CD4-positive, alpha-beta memory T cell (primary cell): ENCODE results near the gene DLK1. TPM values are rescaled to one million over a fixed set of nuclear protein-coding genes. Genes with fewer than 3 reads are reported as not detected.

Experiments
- CTCF ChIA-PET: fragments of 350-600 bp; sonication (Branson Sonifier 250); formaldehyde crosslinking; loops from one replicate; lab custom pipeline; 2021; ENCODE audit warnings: inconsistent platforms; ENCODE audit not compliant: partially characterized antibody; lab: Charles Lee
- POLR2A ChIA-PET: fragments of 350-600 bp; sonication (Branson Sonifier 250); formaldehyde crosslinking; loops from one replicate; lab custom pipeline; 2021; ENCODE audit not compliant: partially characterized antibody; lab: Charles Lee
- DNase-seq, 5 donors: peaks; one replicate each; pipeline versions ENCODE4 v3.0.0 to v3.0.0-alpha.2; 2020 to 2022; ENCODE audit warnings: mixed read lengths in 1 of 5
- H3K27ac ChIP-seq: one replicate; pipeline ENCODE4 v1.7.0; 2013; ENCODE audit warnings: low read depth, low read length
- H3K27me3 ChIP-seq: 2 replicates; pipeline ENCODE4 v1.7.0; 2013; ENCODE audit warnings: mild to moderate bottlenecking, low read length, moderate library complexity; ENCODE audit not compliant: insufficient read depth
- H3K36me3 ChIP-seq: 2 replicates; pipeline ENCODE4 v1.7.0; 2013; ENCODE audit warnings: mild to moderate bottlenecking, low read length, moderate library complexity; ENCODE audit not compliant: insufficient read depth
- H3K4me1 ChIP-seq: 2 replicates; pipeline ENCODE4 v1.7.0; 2013; ENCODE audit warnings: mild to moderate bottlenecking, low read length, moderate library complexity; ENCODE audit not compliant: insufficient read depth
- H3K4me3 ChIP-seq, 2 donors: one replicate each; pipeline ENCODE4 v1.7.0; 2013; ENCODE audit warnings: low read length in 2 of 2, mild to moderate bottlenecking in 1 of 2
- H3K9me3 ChIP-seq, 2 donors: one replicate each; pipeline ENCODE4 v1.7.0; 2013; ENCODE audit warnings: low read length in 2 of 2, control low read depth in 1 of 2; ENCODE audit not compliant: control insufficient read depth in 1 of 2
- H3K27ac Mint-ChIP-seq, 7 donors: one replicate each; pipeline ENCODE4 v1.8.0; 2020 to 2021; ENCODE audit warnings: mixed read lengths in 7 of 7, mild to moderate bottlenecking in 6 of 7, inconsistent platforms in 3 of 7, moderate library complexity in 3 of 7
- H3K27me3 Mint-ChIP-seq, 2 donors: one replicate each; pipeline ENCODE4 v1.8.0; 2020 to 2021; ENCODE audit warnings: mixed read lengths in 2 of 2
- H3K36me3 Mint-ChIP-seq, 2 donors: one replicate each; pipeline ENCODE4 v1.8.0; 2020 to 2021; ENCODE audit warnings: mixed read lengths in 2 of 2, inconsistent platforms in 1 of 2, mild to moderate bottlenecking in 1 of 2
- H3K4me1 Mint-ChIP-seq, 4 donors: one replicate each; pipeline ENCODE4 v1.8.0; 2020 to 2021; ENCODE audit warnings: mixed read lengths in 4 of 4, mild to moderate bottlenecking in 1 of 4
- H3K4me3 Mint-ChIP-seq, 8 donors: one replicate each; pipeline ENCODE4 v1.8.0; 2020 to 2021; ENCODE audit warnings: mixed read lengths in 8 of 8, mild to moderate bottlenecking in 7 of 8, moderate library complexity in 6 of 8, inconsistent platforms in 3 of 8
- H3K9me3 Mint-ChIP-seq, 8 donors: one replicate each; pipeline ENCODE4 v1.8.0; 2020 to 2021; ENCODE audit warnings: mixed read lengths in 8 of 8, mild to moderate bottlenecking in 5 of 8, inconsistent platforms in 3 of 8, moderate library complexity in 1 of 8
- intact Hi-C: fragments of 100-400 bp; cut with micrococcal nuclease; formaldehyde crosslinking; loops from one replicate; pipeline ENCODE4 v1.15.1; 2023
- polyA plus RNA-seq, 2 donors: library from polyadenylated mRNA; unstranded; fragments of 300-500 nt; fragmentation: Illumina TruSeq; gene quantifications; one replicate each; pipeline ENCODE4 v1.2.3, GENCODE V29; 2021
- total RNA-seq, 2 experiments: library from RNA; stranded (reverse); gene quantifications; one replicate each; pipeline ENCODE4 v1.2.3, GENCODE V29; 2021

The DLK1 gene
- total and polyA plus RNA-seq, 4 experiments from 2014 or later = not detected

DNA sequence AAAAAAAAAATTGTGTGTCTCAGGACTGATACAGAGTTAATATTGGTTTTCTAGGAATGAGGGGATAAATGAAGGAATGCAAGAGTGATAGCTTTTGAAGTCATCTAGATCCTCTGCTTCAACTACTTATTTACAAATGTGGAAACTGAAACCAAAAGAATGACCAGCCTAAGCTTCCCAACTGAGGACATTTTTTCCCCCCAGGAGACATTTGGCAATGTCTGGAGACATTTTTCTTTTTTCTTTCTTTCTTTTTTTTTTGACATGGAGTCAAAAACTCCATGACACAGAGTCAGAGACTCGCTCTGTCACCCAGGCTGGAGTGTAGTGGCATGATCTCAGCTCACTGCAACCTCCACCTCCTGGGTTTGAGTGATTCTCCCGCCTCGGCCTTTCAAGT lies 15.3 kb downstream of the DLK1 start:
- DNase-seq = no peak
- H3K27me3 Mint-ChIP-seq = peaks cover 0 to 7% of the 10 kb centered on the region in 2 donors
- ChIA-PET POLR2A (no interaction called here), CTCF (no interaction called here)
- peaks cover 3% of the 10 kb centered on the region for H3K27me3 ChIP-seq
- no peaks in the 10 kb centered on the region for H3K36me3 Mint-ChIP-seq
- H3K9me3 ChIP-seq = no peaks in the 10 kb centered on the region
- H3K36me3 ChIP-seq = no peaks in the 10 kb centered on the region
- H3K27ac ChIP-seq = no peak overlapping the region
- no peaks in the 10 kb centered on the region for H3K4me1 Mint-ChIP-seq
- no peak overlapping the region for H3K27ac Mint-ChIP-seq
- no peaks in the 10 kb centered on the region for H3K4me1 ChIP-seq
- H3K9me3 Mint-ChIP-seq = peaks cover 0 to 2% (median 0%) of the 10 kb centered on the region in 8 donors
- H3K4me3 Mint-ChIP-seq = no peak overlapping the region
- no peak overlapping the region for H3K4me3 ChIP-seq
- intact Hi-C loops = no loop called here

DNA sequence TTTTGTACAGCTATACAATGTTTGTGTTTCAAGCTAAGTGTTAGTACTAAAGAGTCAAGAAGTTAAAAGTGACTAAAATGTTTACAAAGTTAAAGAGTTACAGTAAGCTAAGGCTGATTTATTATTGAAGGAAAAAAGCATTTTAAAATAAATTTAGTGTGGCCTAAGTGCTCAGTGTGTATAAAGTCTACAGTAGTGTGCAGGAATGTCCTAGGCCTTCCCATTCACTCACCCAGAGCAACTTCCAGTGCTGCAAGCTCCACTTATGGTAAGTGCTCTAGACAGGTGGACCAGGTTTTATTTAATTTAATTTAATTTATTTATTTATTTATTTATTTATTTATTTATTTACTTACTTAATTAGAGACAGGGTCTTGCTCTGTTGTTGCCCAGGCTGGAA lies 19.6 kb downstream of the DLK1 start:
- ChIA-PET POLR2A (no interaction called here), CTCF (no interaction called here)
- Mint-ChIP-seq H3K4me3 (no peak overlapping the region), H3K27ac (no peak overlapping the region), H3K4me1 (no peaks in the 10 kb centered on the region), H3K27me3 (peaks cover 4 to 5% of the 10 kb centered on the region in 2 donors), H3K9me3 (peaks cover 0 to 2% (median 0%) of the 10 kb centered on the region in 8 donors), H3K36me3 (no peaks in the 10 kb centered on the region)
- H3K27me3 ChIP-seq = peaks cover 3% of the 10 kb centered on the region
- no peak overlapping the region for H3K27ac ChIP-seq
- no peak overlapping the region for H3K4me3 ChIP-seq
- H3K9me3 ChIP-seq = no peaks in the 10 kb centered on the region
- intact Hi-C loops = no loop called here
- DNase-seq = no peak
- H3K4me1 ChIP-seq = no peaks in the 10 kb centered on the region
- no peaks in the 10 kb centered on the region for H3K36me3 ChIP-seq

DNA sequence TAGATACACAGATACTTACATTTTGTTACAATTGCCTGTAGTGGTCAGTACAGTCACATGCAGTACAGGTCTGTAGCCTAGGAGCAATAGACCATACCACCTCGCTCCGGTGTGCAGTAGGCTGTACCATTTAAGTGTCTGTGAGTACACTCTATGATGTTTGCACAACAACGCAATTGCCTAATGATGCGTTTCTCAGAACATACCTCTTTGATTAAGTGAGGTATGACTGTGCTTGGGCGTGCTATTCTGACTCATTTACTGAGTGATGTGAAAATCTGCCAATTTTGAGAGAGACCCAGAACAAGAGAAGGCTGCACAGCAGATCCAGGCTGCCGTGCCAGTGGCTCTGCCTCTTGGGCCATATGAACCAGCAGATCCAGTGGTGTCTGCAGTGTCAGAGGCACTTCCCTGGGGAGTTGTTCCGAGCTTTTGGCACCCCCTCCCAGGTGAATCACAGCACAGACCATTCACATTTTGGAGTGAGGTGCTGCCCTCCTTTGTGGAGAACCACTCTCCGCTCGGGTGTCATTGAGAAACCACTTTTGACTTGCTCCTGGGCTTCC lies 20.4 kb downstream of the DLK1 start:
- ChIA-PET POLR2A (no interaction called here), CTCF (no interaction called here)
- Histone ChIP-seq H3K4me1 (no peaks in the 10 kb centered on the region), H3K9me3 (no peaks in the 10 kb centered on the region), H3K36me3 (no peaks in the 10 kb centered on the region), H3K27me3 (peaks cover 3% of the 10 kb centered on the region), H3K4me3 (no peak overlapping the region), H3K27ac (no peak overlapping the region)
- intact Hi-C loops = no loop called here
- Mint-ChIP-seq H3K4me1 (no peaks in the 10 kb centered on the region), H3K36me3 (no peaks in the 10 kb centered on the region), H3K27me3 (peaks cover 5 to 10% of the 10 kb centered on the region in 2 donors), H3K27ac (no peak overlapping the region), H3K4me3 (no peak overlapping the region), H3K9me3 (no peaks in the 10 kb centered on the region)
- no peak for DNase-seq

DNA sequence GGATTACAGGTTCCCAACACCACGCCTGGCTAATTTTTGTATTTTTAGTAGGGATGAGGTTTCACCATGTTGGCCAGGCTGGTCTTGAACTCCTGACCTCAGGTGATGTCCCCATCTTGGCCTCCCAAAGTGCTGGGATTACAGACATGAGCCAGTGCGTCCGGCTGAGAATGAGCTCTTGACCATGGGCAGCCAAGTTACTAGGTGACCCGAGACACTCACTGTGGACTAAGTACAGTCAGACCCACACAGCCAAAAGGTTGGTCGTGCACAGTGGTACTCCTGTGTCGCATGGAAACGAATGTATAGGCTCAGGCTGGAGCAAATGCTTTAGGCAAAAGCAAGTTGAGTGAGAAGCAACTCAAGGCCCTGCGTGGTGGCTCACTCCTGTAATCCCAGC lies 21.0 kb downstream of the DLK1 start:
- POLR2A ChIA-PET = no interaction called here
- H3K36me3 ChIP-seq = no peaks in the 10 kb centered on the region

DNA sequence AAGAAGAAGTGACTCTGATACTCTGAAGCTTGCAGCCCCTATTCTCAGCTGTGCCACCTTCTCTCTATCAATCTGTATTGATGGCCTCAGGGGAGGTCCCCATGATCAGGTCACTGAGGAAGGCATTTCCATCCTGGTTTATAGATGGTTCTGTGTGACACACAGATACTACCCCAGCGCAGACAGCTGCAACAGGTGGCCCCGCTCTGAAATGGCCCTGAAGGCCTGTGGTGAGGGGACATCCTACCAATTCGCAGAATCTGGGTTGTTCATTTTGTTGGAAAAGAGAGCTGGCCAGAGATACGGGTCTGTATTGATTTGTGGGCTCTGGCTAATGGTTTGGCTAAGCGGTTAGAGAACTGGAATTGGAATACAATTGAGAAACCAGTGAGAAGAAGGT lies 21.7 kb downstream of the DLK1 start:
- intact Hi-C loops = no loop called here
- POLR2A ChIA-PET = no interaction called here
- H3K27me3 Mint-ChIP-seq = peaks cover 7 to 18% of the 10 kb centered on the region in 2 donors

More for the DNA sequence above, 21.0 kb downstream of the DLK1 start:
- Mint-ChIP-seq H3K27me3 (peaks cover 5 to 14% of the 10 kb centered on the region in 2 donors), H3K9me3 (no peaks in the 10 kb centered on the region), H3K27ac (no peak overlapping the region), H3K36me3 (no peaks in the 10 kb centered on the region), H3K4me3 (no peak overlapping the region), H3K4me1 (no peaks in the 10 kb centered on the region)
- Histone ChIP-seq H3K4me3 (no peak overlapping the region), H3K27ac (no peak overlapping the region), H3K9me3 (no peaks in the 10 kb centered on the region), H3K4me1 (no peaks in the 10 kb centered on the region), H3K27me3 (peaks cover 3% of the 10 kb centered on the region)
- intact Hi-C loops = no loop called here
- no peak for DNase-seq
- CTCF ChIA-PET = no interaction called here

DNA sequence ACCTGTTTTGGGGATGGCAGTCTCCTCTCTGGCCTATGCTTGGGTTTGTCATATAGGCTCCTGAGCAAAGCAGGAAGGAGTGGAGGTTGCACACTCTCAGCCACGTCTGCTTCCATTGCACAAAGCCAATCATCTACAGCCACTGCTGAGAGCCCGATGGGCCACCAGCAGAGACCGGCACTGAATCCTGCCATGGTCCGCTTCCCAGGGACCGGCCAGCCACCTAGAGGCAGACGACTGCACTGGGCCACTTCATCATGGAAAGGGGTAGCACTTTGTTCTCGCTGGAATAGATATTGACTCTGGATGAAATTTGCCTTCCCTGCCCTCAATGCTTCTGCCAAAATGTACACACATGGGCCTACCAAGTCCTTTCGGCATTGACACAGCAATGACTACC lies 22.3 kb downstream of the DLK1 start:
- CTCF ChIA-PET = no interaction called here

More for the DNA sequence above, 21.7 kb downstream of the DLK1 start:
- H3K36me3 Mint-ChIP-seq = no peaks in the 10 kb centered on the region
- Histone ChIP-seq H3K36me3 (no peaks in the 10 kb centered on the region), H3K4me1 (no peaks in the 10 kb centered on the region), H3K27ac (no peak overlapping the region), H3K27me3 (peaks cover 3% of the 10 kb centered on the region), H3K9me3 (no peaks in the 10 kb centered on the region), H3K4me3 (no peak overlapping the region)
- no peak overlapping the region for H3K4me3 Mint-ChIP-seq
- CTCF ChIA-PET = no interaction called here
- DNase-seq = no peak
- no peak overlapping the region for H3K27ac Mint-ChIP-seq
- no peaks in the 10 kb centered on the region for H3K4me1 Mint-ChIP-seq
- H3K9me3 Mint-ChIP-seq = no peaks in the 10 kb centered on the region

DNA sequence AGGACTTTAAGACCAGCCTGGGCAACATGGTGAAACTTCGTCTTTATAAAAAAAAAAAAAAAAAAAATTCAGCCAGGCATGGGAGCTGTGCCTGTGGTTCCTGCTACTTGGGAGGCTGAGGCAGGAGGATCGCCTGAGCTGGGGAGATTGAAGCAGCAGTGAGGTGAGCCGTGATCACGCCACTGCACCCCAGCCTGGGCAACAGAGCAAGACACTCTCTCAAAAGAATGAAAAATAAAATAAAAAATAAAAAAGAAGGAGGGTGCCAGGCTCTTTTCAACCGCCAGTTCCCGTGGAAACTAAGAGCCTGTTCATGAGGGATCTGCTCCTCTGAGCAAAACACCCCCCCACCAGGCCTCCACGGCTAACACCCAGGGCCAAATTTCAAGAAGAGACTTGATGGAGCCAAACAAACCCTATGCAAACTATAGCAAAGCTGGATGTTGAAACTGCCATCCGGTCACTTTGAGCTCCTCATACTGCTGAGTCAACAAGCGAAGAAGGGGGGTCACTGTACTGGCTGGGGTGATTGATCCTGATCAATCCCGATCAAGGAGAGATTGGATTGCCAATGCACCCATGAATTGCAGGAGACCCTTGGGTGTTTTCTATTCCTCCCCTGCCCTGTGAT lies 23.4 kb downstream of the DLK1 start:
- Histone ChIP-seq H3K36me3 (no peaks in the 10 kb centered on the region), H3K4me3 (no peak overlapping the region), H3K9me3 (no peaks in the 10 kb centered on the region), H3K27me3 (no peaks in the 10 kb centered on the region), H3K4me1 (no peaks in the 10 kb centered on the region), H3K27ac (no peak overlapping the region)
- no peak overlapping the region for H3K4me3 Mint-ChIP-seq
- peaks cover 11 to 20% of the 10 kb centered on the region in 2 donors for H3K27me3 Mint-ChIP-seq
- H3K9me3 Mint-ChIP-seq = no peaks in the 10 kb centered on the region
- no peak for DNase-seq
- H3K36me3 Mint-ChIP-seq = no peaks in the 10 kb centered on the region
- ChIA-PET CTCF (no interaction called here), POLR2A (no interaction called here)
- H3K27ac Mint-ChIP-seq = no peak overlapping the region
- H3K4me1 Mint-ChIP-seq = no peaks in the 10 kb centered on the region
- intact Hi-C loops = no loop called here

More for the DNA sequence above, 22.3 kb downstream of the DLK1 start:
- no peak overlapping the region for H3K27ac ChIP-seq
- peaks cover 10 to 20% of the 10 kb centered on the region in 2 donors for H3K27me3 Mint-ChIP-seq
- H3K36me3 ChIP-seq = no peaks in the 10 kb centered on the region
- H3K4me1 ChIP-seq = no peaks in the 10 kb centered on the region
- H3K4me3 Mint-ChIP-seq = no peak overlapping the region
- H3K27ac Mint-ChIP-seq = no peak overlapping the region
- intact Hi-C loops = no loop called here
- H3K27me3 ChIP-seq = peaks cover 3% of the 10 kb centered on the region
- no peak for DNase-seq
- H3K36me3 Mint-ChIP-seq = no peaks in the 10 kb centered on the region
- no peaks in the 10 kb centered on the region for H3K4me1 Mint-ChIP-seq
- no peaks in the 10 kb centered on the region for H3K9me3 ChIP-seq
- POLR2A ChIA-PET = no interaction called here
- H3K4me3 ChIP-seq = no peak overlapping the region
- H3K9me3 Mint-ChIP-seq = no peaks in the 10 kb centered on the region
